ENCODE results near the gene ADD2. TPM values are rescaled to one million over a fixed set of nuclear protein-coding genes. Genes with fewer than 3 reads are reported as not detected.

Gene ADD2
- total and polyA plus RNA-seq, 4 donors, result 0.08 to 156 (median 0.16) TPM; not detected in 1

DNA sequence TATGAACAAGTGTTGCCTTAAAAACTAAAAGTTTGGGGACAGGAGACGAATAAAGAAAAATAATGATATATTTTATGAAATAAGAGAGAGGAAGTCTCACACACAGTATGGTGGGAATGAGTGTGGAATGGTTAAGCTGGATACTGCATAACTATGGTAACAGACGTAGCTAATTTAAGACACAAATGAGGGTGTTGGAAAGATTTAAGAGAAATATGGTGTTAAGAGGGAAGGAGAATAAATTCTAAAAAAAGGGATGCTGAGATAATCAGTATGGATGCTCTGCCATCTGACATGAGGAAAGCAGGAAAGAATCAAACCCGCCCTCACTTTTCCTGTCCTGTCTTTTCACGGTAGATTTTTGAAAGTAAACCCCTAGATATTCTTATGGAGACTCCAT lies 10.6 kb downstream of the ADD2 start:
- Histone ChIP-seq H3K27me3 (ENCODE audit: control insufficient read depth in 4 of 4, insufficient read depth in 4 of 4, low read length in 3 of 4) (peaks cover 0 to 6% (median 3%) of the 10 kb centered on the region in 4 donors), H3K9me3 (ENCODE audit: control insufficient read depth in 4 of 4, low read length in 3 of 4) (no peaks in the 10 kb centered on the region), H3K27ac (ENCODE audit: low read depth in 1 of 2, low read length in 2 of 2) (no peak overlapping the region), H3K36me3 (ENCODE audit: control insufficient read depth in 4 of 4, insufficient read depth in 3 of 4, low read depth in 1 of 4, low read length in 3 of 4) (no peaks in the 10 kb centered on the region), H3K4me3 (ENCODE audit: low read depth in 1 of 3, low read length in 3 of 3) (no peak overlapping the region), H3K4me1 (ENCODE audit: control insufficient read depth in 4 of 4, insufficient read depth in 4 of 4, low read length in 3 of 4) (no peaks in the 10 kb centered on the region), H3K9ac (ENCODE audit: low read depth in 1 of 2, low read length in 2 of 2) (no peak overlapping the region)
- no peak for TF ChIP-seq FOXA1 (IDR thresholded peaks at IDR 0.05)
- TF ChIP-seq JUND (IDR thresholded peaks at IDR 0.05), result no peak
- no peak for TF ChIP-seq FOXA2 (IDR thresholded peaks at IDR 0.05)
- TF ChIP-seq, protein P1, sequence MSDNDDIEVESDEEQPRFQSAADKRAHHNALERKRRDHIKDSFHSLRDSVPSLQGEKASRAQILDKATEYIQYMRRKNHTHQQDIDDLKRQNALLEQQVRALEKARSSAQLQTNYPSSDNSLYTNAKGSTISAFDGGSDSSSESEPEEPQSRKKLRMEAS (IDR thresholded peaks at IDR 0.05), result no peak
- TF ChIP-seq, protein P2, sequence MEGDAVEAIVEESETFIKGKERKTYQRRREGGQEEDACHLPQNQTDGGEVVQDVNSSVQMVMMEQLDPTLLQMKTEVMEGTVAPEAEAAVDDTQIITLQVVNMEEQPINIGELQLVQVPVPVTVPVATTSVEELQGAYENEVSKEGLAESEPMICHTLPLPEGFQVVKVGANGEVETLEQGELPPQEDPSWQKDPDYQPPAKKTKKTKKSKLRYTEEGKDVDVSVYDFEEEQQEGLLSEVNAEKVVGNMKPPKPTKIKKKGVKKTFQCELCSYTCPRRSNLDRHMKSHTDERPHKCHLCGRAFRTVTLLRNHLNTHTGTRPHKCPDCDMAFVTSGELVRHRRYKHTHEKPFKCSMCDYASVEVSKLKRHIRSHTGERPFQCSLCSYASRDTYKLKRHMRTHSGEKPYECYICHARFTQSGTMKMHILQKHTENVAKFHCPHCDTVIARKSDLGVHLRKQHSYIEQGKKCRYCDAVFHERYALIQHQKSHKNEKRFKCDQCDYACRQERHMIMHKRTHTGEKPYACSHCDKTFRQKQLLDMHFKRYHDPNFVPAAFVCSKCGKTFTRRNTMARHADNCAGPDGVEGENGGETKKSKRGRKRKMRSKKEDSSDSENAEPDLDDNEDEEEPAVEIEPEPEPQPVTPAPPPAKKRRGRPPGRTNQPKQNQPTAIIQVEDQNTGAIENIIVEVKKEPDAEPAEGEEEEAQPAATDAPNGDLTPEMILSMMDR (IDR thresholded peaks at IDR 0.05; ENCODE audit: low read depth, low read length, missing input control), result no peak
- DNase-seq (ENCODE audit: low spot score), result no peak
- 69% methylated on average over 4 of the region's 4 CpGs for WGBS

DNA sequence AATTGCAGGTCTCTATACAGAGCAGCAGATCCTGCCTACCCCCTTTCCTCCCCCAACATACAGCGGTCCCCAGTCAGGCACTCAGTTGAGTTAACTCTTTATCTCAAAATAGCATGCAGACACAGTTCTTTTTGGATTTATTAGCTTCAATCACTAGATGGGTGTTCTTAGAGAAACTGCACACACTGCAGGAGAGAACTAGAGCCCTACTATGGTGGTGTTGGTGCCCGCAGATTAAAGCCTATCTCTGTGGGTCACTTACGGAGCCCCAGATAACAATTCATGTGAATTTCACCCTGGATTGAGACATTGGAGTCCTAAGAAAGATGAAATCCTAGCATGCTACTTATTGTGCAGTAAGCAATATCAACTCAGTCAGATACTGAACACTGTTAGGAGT lies 11.9 kb downstream of the ADD2 start:
- no peak overlapping the region for H3K4me3 ChIP-seq (ENCODE audit: low read depth in 1 of 3, low read length in 3 of 3)
- 90% methylated on average over 3 of the region's 3 CpGs for WGBS
- TF ChIP-seq SP1 (IDR thresholded peaks at IDR 0.05), result no peak
- no peak for TF ChIP-seq RXRA (IDR thresholded peaks at IDR 0.05)
- TF ChIP-seq, protein P3, sequence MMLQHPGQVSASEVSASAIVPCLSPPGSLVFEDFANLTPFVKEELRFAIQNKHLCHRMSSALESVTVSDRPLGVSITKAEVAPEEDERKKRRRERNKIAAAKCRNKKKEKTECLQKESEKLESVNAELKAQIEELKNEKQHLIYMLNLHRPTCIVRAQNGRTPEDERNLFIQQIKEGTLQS (IDR thresholded peaks at IDR 0.05), result no peak
- no peak for TF ChIP-seq FOXA1 (IDR thresholded peaks at IDR 0.05)
- TF ChIP-seq, protein P4, sequence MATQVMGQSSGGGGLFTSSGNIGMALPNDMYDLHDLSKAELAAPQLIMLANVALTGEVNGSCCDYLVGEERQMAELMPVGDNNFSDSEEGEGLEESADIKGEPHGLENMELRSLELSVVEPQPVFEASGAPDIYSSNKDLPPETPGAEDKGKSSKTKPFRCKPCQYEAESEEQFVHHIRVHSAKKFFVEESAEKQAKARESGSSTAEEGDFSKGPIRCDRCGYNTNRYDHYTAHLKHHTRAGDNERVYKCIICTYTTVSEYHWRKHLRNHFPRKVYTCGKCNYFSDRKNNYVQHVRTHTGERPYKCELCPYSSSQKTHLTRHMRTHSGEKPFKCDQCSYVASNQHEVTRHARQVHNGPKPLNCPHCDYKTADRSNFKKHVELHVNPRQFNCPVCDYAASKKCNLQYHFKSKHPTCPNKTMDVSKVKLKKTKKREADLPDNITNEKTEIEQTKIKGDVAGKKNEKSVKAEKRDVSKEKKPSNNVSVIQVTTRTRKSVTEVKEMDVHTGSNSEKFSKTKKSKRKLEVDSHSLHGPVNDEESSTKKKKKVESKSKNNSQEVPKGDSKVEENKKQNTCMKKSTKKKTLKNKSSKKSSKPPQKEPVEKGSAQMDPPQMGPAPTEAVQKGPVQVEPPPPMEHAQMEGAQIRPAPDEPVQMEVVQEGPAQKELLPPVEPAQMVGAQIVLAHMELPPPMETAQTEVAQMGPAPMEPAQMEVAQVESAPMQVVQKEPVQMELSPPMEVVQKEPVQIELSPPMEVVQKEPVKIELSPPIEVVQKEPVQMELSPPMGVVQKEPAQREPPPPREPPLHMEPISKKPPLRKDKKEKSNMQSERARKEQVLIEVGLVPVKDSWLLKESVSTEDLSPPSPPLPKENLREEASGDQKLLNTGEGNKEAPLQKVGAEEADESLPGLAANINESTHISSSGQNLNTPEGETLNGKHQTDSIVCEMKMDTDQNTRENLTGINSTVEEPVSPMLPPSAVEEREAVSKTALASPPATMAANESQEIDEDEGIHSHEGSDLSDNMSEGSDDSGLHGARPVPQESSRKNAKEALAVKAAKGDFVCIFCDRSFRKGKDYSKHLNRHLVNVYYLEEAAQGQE (IDR thresholded peaks at IDR 0.05), result no peak
- TF ChIP-seq HNF4G (IDR thresholded peaks at IDR 0.05), result no peak

DNA sequence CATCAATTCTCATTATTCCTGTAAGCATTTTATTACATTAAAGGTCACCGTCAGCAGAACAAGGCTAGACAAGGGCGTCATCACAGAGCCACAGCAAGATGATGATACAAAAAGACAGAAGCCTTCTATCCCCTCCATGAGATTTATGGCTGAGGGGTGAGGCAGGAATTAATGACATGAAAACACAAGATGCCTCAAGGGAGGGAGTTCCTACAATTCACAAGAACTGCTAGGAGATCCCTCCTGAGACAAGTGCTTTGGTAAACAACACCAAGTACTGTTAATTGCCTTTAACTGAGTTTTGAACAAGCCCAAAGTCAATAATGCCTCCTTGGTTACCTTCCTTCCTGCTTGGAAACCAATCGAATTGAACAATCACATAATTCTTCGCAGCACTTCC lies 14.1 kb downstream of the ADD2 start:
- Histone ChIP-seq H3K4me3 (ENCODE audit: low read depth in 1 of 3, low read length in 3 of 3) (no peak overlapping the region), H3K27ac (ENCODE audit: low read depth in 1 of 2, low read length in 2 of 2) (no peak overlapping the region), H3K4me1 (ENCODE audit: control insufficient read depth in 4 of 4, insufficient read depth in 4 of 4, low read length in 3 of 4) (no peaks in the 10 kb centered on the region), H3K9me3 (ENCODE audit: control insufficient read depth in 4 of 4, low read length in 3 of 4) (no peaks in the 10 kb centered on the region), H3K27me3 (ENCODE audit: control insufficient read depth in 4 of 4, insufficient read depth in 4 of 4, low read length in 3 of 4) (peaks cover 0 to 6% (median 3%) of the 10 kb centered on the region in 4 donors), H3K36me3 (ENCODE audit: control insufficient read depth in 4 of 4, insufficient read depth in 3 of 4, low read depth in 1 of 4, low read length in 3 of 4) (no peaks in the 10 kb centered on the region), H3K9ac (ENCODE audit: low read depth in 1 of 2, low read length in 2 of 2) (no peak overlapping the region)
- DNase-seq (ENCODE audit: low spot score), result no peak
- 71% methylated on average over 4 of the region's 4 CpGs for WGBS
- TF ChIP-seq NR2F2 (IDR thresholded peaks at IDR 0.05) (no peak), FOXA1 (IDR thresholded peaks at IDR 0.05) (no peak), HNF4G (IDR thresholded peaks at IDR 0.05) (no peak), YY1 (IDR thresholded peaks at IDR 0.05) (no peak), GABPA (IDR thresholded peaks at IDR 0.05 in 1 of 2, conservative IDR thresholded peaks at IDR 0.05 in 1 of 2) (no peak), FOXA2 (IDR thresholded peaks at IDR 0.05) (no peak), JUND (IDR thresholded peaks at IDR 0.05) (no peak), HNF4A (conservative IDR thresholded peaks at IDR 0.05) (no peak), RXRA (IDR thresholded peaks at IDR 0.05) (no peak)
- TF ChIP-seq, protein P3 (IDR thresholded peaks at IDR 0.05), result no peak
- TF ChIP-seq, protein P5, sequence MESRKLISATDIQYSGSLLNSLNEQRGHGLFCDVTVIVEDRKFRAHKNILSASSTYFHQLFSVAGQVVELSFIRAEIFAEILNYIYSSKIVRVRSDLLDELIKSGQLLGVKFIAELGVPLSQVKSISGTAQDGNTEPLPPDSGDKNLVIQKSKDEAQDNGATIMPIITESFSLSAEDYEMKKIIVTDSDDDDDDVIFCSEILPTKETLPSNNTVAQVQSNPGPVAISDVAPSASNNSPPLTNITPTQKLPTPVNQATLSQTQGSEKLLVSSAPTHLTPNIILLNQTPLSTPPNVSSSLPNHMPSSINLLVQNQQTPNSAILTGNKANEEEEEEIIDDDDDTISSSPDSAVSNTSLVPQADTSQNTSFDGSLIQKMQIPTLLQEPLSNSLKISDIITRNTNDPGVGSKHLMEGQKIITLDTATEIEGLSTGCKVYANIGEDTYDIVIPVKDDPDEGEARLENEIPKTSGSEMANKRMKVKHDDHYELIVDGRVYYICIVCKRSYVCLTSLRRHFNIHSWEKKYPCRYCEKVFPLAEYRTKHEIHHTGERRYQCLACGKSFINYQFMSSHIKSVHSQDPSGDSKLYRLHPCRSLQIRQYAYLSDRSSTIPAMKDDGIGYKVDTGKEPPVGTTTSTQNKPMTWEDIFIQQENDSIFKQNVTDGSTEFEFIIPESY (IDR thresholded peaks at IDR 0.05), result no peak
- TF ChIP-seq, protein P4 (IDR thresholded peaks at IDR 0.05), result no peak
- TF ChIP-seq, protein P1 (IDR thresholded peaks at IDR 0.05), result no peak

More for the DNA sequence above, 11.9 kb downstream of the ADD2 start:
- Histone ChIP-seq H3K27ac (ENCODE audit: low read depth in 1 of 2, low read length in 2 of 2) (no peak overlapping the region), H3K9ac (ENCODE audit: low read depth in 1 of 2, low read length in 2 of 2) (no peak overlapping the region), H3K27me3 (ENCODE audit: control insufficient read depth in 4 of 4, insufficient read depth in 4 of 4, low read length in 3 of 4) (peaks cover 0 to 6% (median 3%) of the 10 kb centered on the region in 4 donors), H3K9me3 (ENCODE audit: control insufficient read depth in 4 of 4, low read length in 3 of 4) (no peaks in the 10 kb centered on the region), H3K4me1 (ENCODE audit: control insufficient read depth in 4 of 4, insufficient read depth in 4 of 4, low read length in 3 of 4) (no peaks in the 10 kb centered on the region), H3K36me3 (ENCODE audit: control insufficient read depth in 4 of 4, insufficient read depth in 3 of 4, low read depth in 1 of 4, low read length in 3 of 4) (no peaks in the 10 kb centered on the region)
- no peak for DNase-seq (ENCODE audit: low spot score)

All from liver (tissue), 9 donors.